Ovary (tissue), 3 donors: ENCODE data around the gene HSCB.

ENCODE experiments used
- CTCF ChIP-seq, 3 donors: fragments of 450-650 bp in 2 of 3; fragments of 200-600 bp in 1 of 3; IDR thresholded peaks; one replicate each; pipeline versions ENCODE4 v1.5.1 to v1.8.0; 2016 to 2022; ENCODE audit warnings: antibody characterized with exemption in 3 of 3, mild to moderate bottlenecking in 1 of 3
- EP300 ChIP-seq: sonication (generic); formaldehyde crosslinking; IDR thresholded peaks from one replicate; pipeline ENCODE4 v1.6.1; 2017; ENCODE audit warnings: antibody characterized with exemption
- POLR2A ChIP-seq: fragments of 450-650 bp; IDR thresholded peaks from one replicate; pipeline ENCODE4 v1.6.1; 2017; ENCODE audit warnings: antibody characterized with exemption, mild to moderate bottlenecking, moderate library complexity
- donor health status: DM: no; HTN: no; CAD: no.

GRCh38 chr22:28711341-28711740 is 30.5 kb upstream of the HSCB start:
- no peak for TF ChIP-seq CTCF (IDR thresholded peaks at IDR 0.05)
- TF ChIP-seq POLR2A, result no peak
- TF ChIP-seq EP300, result no peak
